Measurements from ENCODE around the gene LDOC1. TPM values are rescaled to one million over a fixed set of nuclear protein-coding genes. Genes with fewer than 3 reads are reported as not detected.
"Not testable (repeated sequence)": the region's sequence is repeated elsewhere in the genome, so short reads cannot be mapped to it uniquely, and the experiment has no call there.

The LDOC1 gene
- total and polyA plus RNA-seq, 10 donors, result 3.7 to 19.9 (median 10.8) TPM

DNA sequence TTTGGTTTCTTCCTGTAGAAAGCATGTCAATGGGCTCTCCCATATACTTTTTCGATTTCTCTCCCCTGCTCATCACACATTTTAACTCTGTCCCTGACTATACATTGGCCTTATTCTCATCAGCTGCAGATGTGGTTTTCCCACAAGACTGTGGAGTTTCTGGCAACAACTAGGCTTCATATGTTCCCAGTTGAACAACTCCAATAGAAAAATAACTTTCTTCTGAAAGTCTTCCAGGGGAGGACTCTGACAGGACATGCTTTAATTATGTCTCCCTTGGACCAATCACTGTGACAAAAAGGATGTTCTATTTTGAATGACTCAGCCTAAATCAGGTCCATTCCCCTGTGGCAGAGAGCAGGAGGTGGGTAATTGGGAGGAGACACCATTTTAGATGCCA is 37.3 kb upstream of the LDOC1 start:
- Histone ChIP-seq H3K27me3 (replicated peaks in 1 of 7) (no peaks in the 10 kb centered on the region), H3K4me3 (no peak overlapping the region), H3K4me1 (no peaks in the 10 kb centered on the region), H3K9me3 (peaks cover 0 to 7% (median 0%) of the 10 kb centered on the region in 8 donors), H3K27ac (no peak overlapping the region), H3K36me3 (no peaks in the 10 kb centered on the region)
- no peak for TF ChIP-seq POLR2AphosphoS5 (IDR thresholded peaks at IDR 0.05)
- TF ChIP-seq, protein P1, sequence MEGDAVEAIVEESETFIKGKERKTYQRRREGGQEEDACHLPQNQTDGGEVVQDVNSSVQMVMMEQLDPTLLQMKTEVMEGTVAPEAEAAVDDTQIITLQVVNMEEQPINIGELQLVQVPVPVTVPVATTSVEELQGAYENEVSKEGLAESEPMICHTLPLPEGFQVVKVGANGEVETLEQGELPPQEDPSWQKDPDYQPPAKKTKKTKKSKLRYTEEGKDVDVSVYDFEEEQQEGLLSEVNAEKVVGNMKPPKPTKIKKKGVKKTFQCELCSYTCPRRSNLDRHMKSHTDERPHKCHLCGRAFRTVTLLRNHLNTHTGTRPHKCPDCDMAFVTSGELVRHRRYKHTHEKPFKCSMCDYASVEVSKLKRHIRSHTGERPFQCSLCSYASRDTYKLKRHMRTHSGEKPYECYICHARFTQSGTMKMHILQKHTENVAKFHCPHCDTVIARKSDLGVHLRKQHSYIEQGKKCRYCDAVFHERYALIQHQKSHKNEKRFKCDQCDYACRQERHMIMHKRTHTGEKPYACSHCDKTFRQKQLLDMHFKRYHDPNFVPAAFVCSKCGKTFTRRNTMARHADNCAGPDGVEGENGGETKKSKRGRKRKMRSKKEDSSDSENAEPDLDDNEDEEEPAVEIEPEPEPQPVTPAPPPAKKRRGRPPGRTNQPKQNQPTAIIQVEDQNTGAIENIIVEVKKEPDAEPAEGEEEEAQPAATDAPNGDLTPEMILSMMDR (IDR thresholded peaks at IDR 0.05 in 8 of 11, conservative IDR thresholded peaks at IDR 0.05 in 3 of 11), result no peak
- 65 to 86% (median 71%) methylated on average over 1 of the region's 1 CpG for WGBS, 5 donors
- DNase-seq, result no peak
- intact Hi-C loops (cut with DNase I; ENCODE audit: low total_unique reads), result no loop called here

- TF ChIP-seq POLR2AphosphoS5 (IDR thresholded peaks at IDR 0.05) (no peak), POLR2A (IDR thresholded peaks at IDR 0.05) (no peak)
- TF ChIP-seq, protein P1 (IDR thresholded peaks at IDR 0.05 in 8 of 11, conservative IDR thresholded peaks at IDR 0.05 in 3 of 11), result no peak
- Histone ChIP-seq H3K36me3 (no peaks in the 10 kb centered on the region), H3K9me3 (no peaks in the 10 kb centered on the region), H3K27ac (no peak overlapping the region), H3K27me3 (replicated peaks in 1 of 7) (no peaks in the 10 kb centered on the region), H3K4me3 (no peak overlapping the region), H3K4me1 (no peaks in the 10 kb centered on the region)
- intact Hi-C loops (cut with DNase I; ENCODE audit: low total_unique reads), result no loop called here
- WGBS, 5 donors, result 71 to 100% (median 92%) methylated on average over 1 to 3 of the region's 3 CpGs
- DNase-seq, result no peak
Measured at GRCh38 chrX:141201962-141202361, 25.0 kb upstream of the LDOC1 start.

DNA sequence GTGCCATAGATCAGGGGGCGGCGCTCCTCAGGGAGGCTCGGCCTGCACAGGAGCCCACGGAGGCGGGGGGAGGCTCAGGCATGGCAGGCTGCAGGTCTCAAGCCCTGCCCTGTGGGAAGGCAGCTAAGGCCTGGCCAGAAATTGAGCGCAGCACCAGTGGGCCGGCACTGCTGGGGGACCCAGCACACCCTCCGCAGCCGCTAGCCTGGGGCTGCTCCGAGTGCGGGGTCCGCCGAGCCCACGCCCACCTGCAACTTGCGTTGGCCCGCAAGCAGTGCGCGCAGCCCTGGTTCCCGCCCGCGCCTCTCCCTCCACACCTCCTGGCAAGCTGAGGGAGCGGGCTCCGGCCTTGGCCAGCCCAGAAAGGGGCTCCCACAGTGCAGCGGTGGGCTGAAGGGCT is 11.6 kb upstream of the LDOC1 start:
- H3K9me3 ChIP-seq; H3K4me1 ChIP-seq; H3K27ac ChIP-seq; H3K27me3 ChIP-seq (replicated peaks in 1 of 7); intact Hi-C loops (cut with DNase I; ENCODE audit: low total_unique reads); H3K4me3 ChIP-seq; H3K36me3 ChIP-seq; DNase-seq: not testable (repeated sequence)
- 87 to 99% (median 90%) methylated on average over 16 to 24 of the region's 24 CpGs; no CpG with 5 or more reads in 1 of the 5 donors for WGBS, 5 donors

DNA sequence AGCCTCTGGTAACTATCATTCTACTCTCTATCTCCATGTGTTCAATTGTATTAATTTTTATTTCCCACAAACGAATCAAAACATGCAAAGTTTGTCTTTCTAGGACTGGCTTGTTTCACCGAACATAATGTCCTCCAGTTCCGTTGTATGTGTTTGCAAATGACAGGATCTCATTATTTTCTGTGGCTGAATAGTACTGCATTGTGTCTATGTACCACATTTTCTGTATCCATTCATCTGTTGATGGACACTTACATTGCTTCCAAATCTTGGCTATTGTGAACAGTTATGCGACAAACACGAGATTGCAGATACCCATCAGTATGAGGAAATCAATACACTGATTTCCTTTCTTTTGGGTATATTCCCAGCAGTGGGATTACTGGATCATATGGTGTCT is 8.4 kb upstream of the LDOC1 start:
- H3K4me3 ChIP-seq, result no peak overlapping the region
- DNase-seq, result no peak
- H3K4me1 ChIP-seq, result no peaks in the 10 kb centered on the region
- WGBS, 5 donors, result 84 to 94% (median 88%) methylated on average over 5 of the region's 5 CpGs
- no peak overlapping the region for H3K27ac ChIP-seq
- no peaks in the 10 kb centered on the region for H3K36me3 ChIP-seq
- intact Hi-C loops (cut with DNase I; ENCODE audit: low total_unique reads), result no loop called here
- TF ChIP-seq POLR2AphosphoS5 (IDR thresholded peaks at IDR 0.05), result no peak
- TF ChIP-seq POLR2A (IDR thresholded peaks at IDR 0.05), result no peak
- TF ChIP-seq, protein P1 (IDR thresholded peaks at IDR 0.05 in 8 of 11, conservative IDR thresholded peaks at IDR 0.05 in 3 of 11), result no peak
- H3K27me3 ChIP-seq (replicated peaks in 1 of 7), result no peaks in the 10 kb centered on the region
- no peaks in the 10 kb centered on the region for H3K9me3 ChIP-seq

DNA sequence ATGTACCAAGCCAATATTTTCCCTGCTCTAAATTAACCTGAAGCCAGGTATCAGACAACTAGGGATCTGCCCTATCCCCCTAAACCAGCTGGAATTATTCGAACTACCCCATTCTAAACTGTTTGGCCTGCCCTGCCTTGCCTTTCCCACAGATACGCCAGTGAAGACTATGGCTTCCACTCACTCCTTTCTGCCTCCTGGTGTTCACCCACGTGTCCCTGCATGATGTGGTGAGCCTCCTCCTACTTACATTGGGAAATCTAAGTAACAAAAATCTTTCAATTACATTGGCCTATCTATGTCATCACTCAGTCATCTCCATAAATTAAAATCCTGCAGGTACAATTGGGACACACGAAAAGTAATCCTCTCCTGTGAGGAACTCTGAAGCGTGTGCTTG is 6.1 kb upstream of the LDOC1 start:
- Histone ChIP-seq H3K4me1 (no peaks in the 10 kb centered on the region), H3K36me3 (no peaks in the 10 kb centered on the region), H3K9me3 (no peaks in the 10 kb centered on the region), H3K27ac (no peak overlapping the region), H3K4me3 (no peak overlapping the region), H3K27me3 (replicated peaks in 1 of 7) (no peaks in the 10 kb centered on the region)
- WGBS, 5 donors, result 67 to 91% (median 73%) methylated on average over 5 of the region's 5 CpGs
- intact Hi-C loops (cut with DNase I; ENCODE audit: low total_unique reads), result no loop called here
- TF ChIP-seq POLR2A (IDR thresholded peaks at IDR 0.05) (no peak), POLR2AphosphoS5 (IDR thresholded peaks at IDR 0.05) (no peak)
- TF ChIP-seq, protein P1 (IDR thresholded peaks at IDR 0.05 in 8 of 11, conservative IDR thresholded peaks at IDR 0.05 in 3 of 11), result no peak
- DNase-seq, result no peak

All from spleen (tissue), 11 donors.